H1 (cell line): ENCODE data around the gene TMEM165. TPM values are rescaled to one million over a fixed set of nuclear protein-coding genes. Genes with fewer than 3 reads are reported as not detected.

Source experiments
- CTCF ChIA-PET: fragments of 300-600 bp; sonication (Branson Sonifier 250); formaldehyde crosslinking; loops from one replicate; lab custom pipeline; 2021; ENCODE audit not compliant: partially characterized antibody; lab: Charles Lee
- POLR2A ChIA-PET: fragments of 300-600 bp; sonication (Branson Sonifier 250); formaldehyde crosslinking; loops from one replicate; lab custom pipeline; 2021; ENCODE audit warnings: inconsistent platforms; ENCODE audit not compliant: partially characterized antibody; lab: Charles Lee
- DNase-seq, 2 experiments: peaks; one replicate each; pipeline versions ENCODE4 v3.0.0 to v3.0.0-alpha.2; 2010 to 2022; ENCODE audit warnings: low spot score in 2 of 2, low read depth in 1 of 2, mixed read lengths in 1 of 2
- FAIRE-seq: peaks from 2 replicates; lab custom pipeline; 2011; peaks lifted over from hg19 to GRCh38; lab: Jason Lieb, UNC
- H2AFZ ChIP-seq: 2 replicates; pipeline ENCODE4 v1.8.1; 2012; ENCODE audit warnings: low read length, inconsistent platforms
- H2AK5ac ChIP-seq: 2 replicates; pipeline ENCODE4 v1.6.1; 2013; ENCODE audit warnings: low read depth, low read length
- H2BK120ac ChIP-seq: replicated peaks from 2 replicates; pipeline ENCODE3; 2013; ENCODE audit warnings: low read depth, low read length, inconsistent platforms
- H2BK12ac ChIP-seq: 2 replicates; pipeline ENCODE4 v1.6.1; 2013; ENCODE audit warnings: low read depth, low read length
- H2BK15ac ChIP-seq: 2 replicates; pipeline ENCODE4 v1.6.1; 2013; ENCODE audit warnings: low read length
- H2BK20ac ChIP-seq: 2 replicates; pipeline ENCODE4 v1.6.1; 2013; ENCODE audit warnings: low read length
- H2BK5ac ChIP-seq: 2 replicates; pipeline ENCODE4 v1.6.1; 2013; ENCODE audit warnings: low read depth, low read length
- H3K14ac ChIP-seq: 2 replicates; pipeline ENCODE4 v1.6.1; 2013; ENCODE audit warnings: inconsistent platforms; ENCODE audit not compliant: insufficient read length
- H3K18ac ChIP-seq: 2 replicates; pipeline ENCODE4 v1.6.1; 2013; ENCODE audit warnings: low read length; ENCODE audit errors: extremely low read depth
- H3K23ac ChIP-seq: 2 replicates; pipeline ENCODE4 v1.6.1; 2013; ENCODE audit warnings: inconsistent platforms; ENCODE audit not compliant: insufficient read length
- H3K23me2 ChIP-seq: 2 replicates; pipeline ENCODE4 v1.6.1; 2013; ENCODE audit warnings: low read depth, low read length
- H3K27ac ChIP-seq: 2 replicates; pipeline ENCODE4 v1.6.1; 2011; ENCODE audit warnings: low read depth, low read length, inconsistent platforms
- H3K27me3 ChIP-seq, 4 experiments: replicated peaks in 1 of 4; 1 replicate in 1 of 4; 2 replicates in 3 of 4; pipeline versions ENCODE4 v1.6.1 to v1.8.1; 2011 to 2013; ENCODE audit warnings: low read length in 3 of 4, mild to moderate bottlenecking in 3 of 4, inconsistent platforms in 2 of 4, mixed read lengths in 2 of 4, moderate library complexity in 1 of 4; ENCODE audit not compliant: control insufficient read depth in 3 of 4, insufficient read depth in 3 of 4; ENCODE audit errors: extremely low read depth in 1 of 4
- H3K36me3 ChIP-seq, 4 experiments: 2 replicates each; pipeline versions ENCODE4 v1.6.1 to v1.8.1; 2011 to 2013; ENCODE audit warnings: mild to moderate bottlenecking in 4 of 4, low read length in 3 of 4, moderate library complexity in 2 of 4, control low read depth in 1 of 4, inconsistent platforms in 1 of 4; ENCODE audit not compliant: insufficient read depth in 4 of 4, control insufficient read depth in 2 of 4
- H3K4ac ChIP-seq: replicated peaks from 2 replicates; pipeline ENCODE3; 2013; ENCODE audit warnings: low read length, low read depth, mixed read lengths, inconsistent platforms; ENCODE audit not compliant: insufficient read length
- H3K4me1 ChIP-seq, 4 experiments: replicated peaks in 1 of 4; 1 replicate in 1 of 4; 2 replicates in 3 of 4; pipeline versions ENCODE4 v1.6.1 to v1.8.1; 2011 to 2013; ENCODE audit warnings: low read length in 3 of 4, inconsistent platforms in 2 of 4, mixed read lengths in 1 of 4; ENCODE audit not compliant: insufficient read depth in 4 of 4, control insufficient read depth in 3 of 4
- H3K4me2 ChIP-seq, 2 experiments: 2 replicates each; pipeline versions ENCODE4 v1.6.1 to v1.8.1; 2011 to 2013; ENCODE audit warnings: low read depth in 2 of 2, low read length in 2 of 2, control low read depth in 1 of 2, inconsistent platforms in 1 of 2, mild to moderate bottlenecking in 1 of 2; ENCODE audit not compliant: insufficient read depth in 1 of 2
- H3K4me3 ChIP-seq, 4 experiments: fragments of 200-600, 300-600 bp in 1 of 4; sonication (generic), shearing (Covaris generic), sonication (Bioruptor Twin) in 1 of 4; 2 replicates each; pipeline versions ENCODE4 v1.5.1 to v1.8.1; 2011 to 2016; ENCODE audit warnings: low read length in 4 of 4, low read depth in 3 of 4, control low read depth in 2 of 4, inconsistent platforms in 2 of 4, mild to moderate bottlenecking in 2 of 4, mixed read lengths in 1 of 4, moderate library complexity in 1 of 4; ENCODE audit not compliant: insufficient read depth in 2 of 4; ENCODE audit errors: extremely low read depth in 1 of 4
- H3K56ac ChIP-seq: replicated peaks from 2 replicates; pipeline ENCODE3; 2013; ENCODE audit warnings: low read depth, mild to moderate bottlenecking, mixed read lengths, low read length, inconsistent platforms; ENCODE audit not compliant: insufficient read length
- H3K79me1 ChIP-seq: 2 replicates; pipeline ENCODE4 v1.6.1; 2013; ENCODE audit warnings: low read depth, low read length, control low read depth
- H3K79me2 ChIP-seq, 2 experiments: 2 replicates each; pipeline versions ENCODE4 v1.6.1 to v1.8.1; 2012 to 2013; ENCODE audit warnings: low read length in 2 of 2, mild to moderate bottlenecking in 2 of 2, inconsistent platforms in 1 of 2; ENCODE audit not compliant: insufficient read depth in 2 of 2, control insufficient read depth in 1 of 2
- H3K9ac ChIP-seq, 4 experiments: replicated peaks in 1 of 4; 1 replicate in 1 of 4; 2 replicates in 3 of 4; pipeline versions ENCODE4 v1.6.1 to v1.8.1; 2011 to 2013; ENCODE audit warnings: low read depth in 3 of 4, low read length in 3 of 4, control low read depth in 2 of 4, mild to moderate bottlenecking in 2 of 4, moderate library complexity in 2 of 4, inconsistent platforms in 1 of 4; ENCODE audit errors: extremely low read depth in 1 of 4
- H3K9me3 ChIP-seq, 2 experiments: 2 replicates each; pipeline versions ENCODE4 v1.6.1 to v1.8.1; 2012 to 2013; ENCODE audit warnings: mild to moderate bottlenecking in 2 of 2, moderate library complexity in 2 of 2, control low read depth in 1 of 2, inconsistent platforms in 1 of 2, low read depth in 1 of 2, low read length in 1 of 2, mixed read lengths in 1 of 2; ENCODE audit not compliant: insufficient read depth in 2 of 2
- H4K20me1 ChIP-seq, 2 experiments: replicated peaks in 1 of 2; 2 replicates each; pipeline versions ENCODE3 to v1.8.1; 2011 to 2013; ENCODE audit warnings: inconsistent platforms in 2 of 2, low read length in 2 of 2, mild to moderate bottlenecking in 1 of 2; ENCODE audit not compliant: insufficient read depth in 2 of 2, control insufficient read depth in 1 of 2
- H4K5ac ChIP-seq: 2 replicates; pipeline ENCODE4 v1.6.1; 2013; ENCODE audit warnings: low read length, low read depth, mixed read lengths, inconsistent platforms; ENCODE audit not compliant: insufficient read length
- H4K8ac ChIP-seq: 2 replicates; pipeline ENCODE4 v1.8.0; 2013; ENCODE audit warnings: mild to moderate bottlenecking, moderate library complexity, low read length, inconsistent platforms; ENCODE audit not compliant: insufficient read depth; ENCODE audit errors: extremely low read depth
- H4K91ac ChIP-seq: replicated peaks from 2 replicates; pipeline ENCODE3; 2013; ENCODE audit warnings: low read length, mixed read lengths, inconsistent platforms; ENCODE audit not compliant: insufficient read length
- ASH2L ChIP-seq: fragments of 200-600, 300-600 bp; sonication (generic); IDR thresholded peaks from one replicate; pipeline ENCODE4 v1.7.1; 2017; ENCODE audit warnings: low read length
- KDM1A ChIP-seq: fragments of 200-600, 300-600 bp; sonication (generic); IDR thresholded peaks from 2 replicates; pipeline ENCODE4 v1.7.1; 2016; ENCODE audit warnings: mild to moderate bottlenecking, low read length, borderline replicate concordance
- KDM4A ChIP-seq: IDR thresholded peaks from one replicate; pipeline ENCODE4 v1.7.1; 2012; ENCODE audit warnings: low read depth, mild to moderate bottlenecking, moderate library complexity, low read length, inconsistent platforms; ENCODE audit not compliant: severe bottlenecking
- NANOG ChIP-seq: IDR thresholded peaks from 2 replicates; pipeline ENCODE4 v1.6.1; 2011; ENCODE audit warnings: low read length, low read depth, mild to moderate bottlenecking, inconsistent platforms; ENCODE audit not compliant: insufficient read depth, poor library complexity, severe bottlenecking
- RNF2 ChIP-seq: fragments of 200-900, 300-1000 bp; sonication (generic); IDR thresholded peaks from 2 replicates; pipeline ENCODE4 v1.7.1; 2016; ENCODE audit warnings: borderline replicate concordance, low read depth, mild to moderate bottlenecking, antibody characterized with exemption, low read length; ENCODE audit not compliant: poor library complexity, severe bottlenecking; ENCODE audit errors: missing control alignments
- SAP30 ChIP-seq: fragments of 300-600 bp; sonication (generic); IDR thresholded peaks from 2 replicates; pipeline ENCODE4 v1.7.1; 2012; ENCODE audit warnings: low read length, moderate library complexity, mild to moderate bottlenecking, inconsistent platforms; ENCODE audit not compliant: insufficient read depth, insufficient replicate concordance
- TAF1 ChIP-seq: IDR thresholded peaks from 2 replicates; pipeline ENCODE4 v1.6.1; 2011; ENCODE audit warnings: mild to moderate bottlenecking, low read depth, low read length
- YY1 ChIP-seq: IDR thresholded peaks from 2 replicates; pipeline ENCODE4 v1.6.1; 2011; ENCODE audit warnings: low read depth, mild to moderate bottlenecking, low read length
- WGBS, 2 experiments: shearing (Covaris generic) in 1 of 2; methylation state at CpG; one replicate each; pipeline versions ENCODE4 v1.1.6 to v1.1.7; 2013 to 2015; ENCODE audit warnings: low lambda C conversion rate in 2 of 2, mixed read lengths in 2 of 2, inconsistent platforms in 1 of 2, low coverage in 1 of 2, missing lambda C conversion rate in 1 of 2; ENCODE audit not compliant: insufficient replicate concordance in 2 of 2, insufficient coverage in 1 of 2, insufficient read length in 1 of 2; ENCODE audit errors: extremely low coverage in 1 of 2, missing lambda C conversion rate in 1 of 2; 5-methylcytosine and 5-hydroxymethylcytosine counted together
- polyA plus RNA-seq, 7 experiments: library from polyadenylated mRNA; depleted of rRNA in 3 of 7; stranded (reverse) in 5 of 7; unstranded in 2 of 7; fragments of >200 nt in 5 of 7; fragments of 200-250 nt in 2 of 7; gene quantifications; 1 replicate in 5 of 7; 2 replicates in 1 of 7; 4 replicates in 1 of 7; pipeline versions ENCODE4 v1.2.1 to v1.2.3, GENCODE V29; 2011 to 2013; ENCODE audit warnings: missing spikeins in 2 of 7, mixed read lengths in 2 of 7
- total RNA-seq: library from RNA; stranded (reverse); fragmentation: NEBNext Ultra II Directional; extraction: Animal tissue kit (Norgen Biotek cat#: 25700); gene quantifications from 2 replicates; pipeline ENCODE4 v1.2.1, GENCODE V29; 2021
- TF ChIP-seq, protein P1 (sequence below): IDR thresholded peaks from 2 replicates; pipeline ENCODE4 v1.6.1; 2012; ENCODE audit warnings: low read length, inconsistent platforms
- TF ChIP-seq, protein P2 (sequence below): IDR thresholded peaks from 2 replicates; pipeline ENCODE4 v1.6.1; 2011; ENCODE audit warnings: low read depth, mild to moderate bottlenecking, low read length; ENCODE audit not compliant: insufficient read depth

TMEM165 gene
- total and polyA plus RNA-seq, 2 of the 8 experiments (the other 6 are each of a cell fraction or from before 2014, with no cell fraction given), result 85.5 to 125 TPM

DNA sequence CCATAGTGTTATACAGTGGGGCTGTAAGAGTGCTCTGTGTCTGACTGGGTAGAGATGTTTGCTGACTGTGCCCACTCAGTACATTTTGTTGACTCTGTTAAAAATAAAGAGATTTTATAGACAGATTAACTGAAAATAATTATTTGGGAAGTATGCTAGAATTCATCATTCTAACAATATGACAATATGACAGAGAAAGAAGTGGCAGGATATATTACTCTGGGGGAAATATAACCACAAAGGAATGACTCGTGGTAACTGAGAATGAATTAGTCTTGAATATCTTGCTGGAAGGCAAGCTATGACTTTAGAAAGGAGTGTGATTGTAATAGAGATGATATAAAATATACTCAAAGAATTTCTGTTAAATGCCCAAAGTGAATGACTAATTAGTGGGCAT is 46.8 kb downstream of the TMEM165 start:
- Histone ChIP-seq H3K4ac (no peak overlapping the region), H3K56ac (no peak overlapping the region), H4K20me1 (no peaks in the 10 kb centered on the region), H4K91ac (no peak overlapping the region), H3K79me2 (no peaks in the 10 kb centered on the region), H2BK5ac (no peak overlapping the region), H2BK120ac (no peak overlapping the region), H3K23ac (no peak overlapping the region), H3K79me1 (no peaks in the 10 kb centered on the region), H2AFZ (no peak overlapping the region), H3K9ac (no peak overlapping the region), H3K27me3 (no peaks in the 10 kb centered on the region), H3K4me1 (no peaks in the 10 kb centered on the region), H3K36me3 (peaks cover 3 to 25% (median 15%) of the 10 kb centered on the region in 4 experiments; a peak in 7 of 8 replicates), H4K5ac (no peak overlapping the region), H3K4me2 (no peak overlapping the region), H3K27ac (no peak overlapping the region), H4K8ac (no peak overlapping the region), H3K4me3 (no peak overlapping the region), H2AK5ac (no peak overlapping the region), H3K18ac (no peak overlapping the region), H3K23me2 (no peaks in the 10 kb centered on the region), H2BK15ac (no peak overlapping the region), H3K9me3 (no peaks in the 10 kb centered on the region), H2BK20ac (no peak overlapping the region), H2BK12ac (no peak overlapping the region), H3K14ac (no peak overlapping the region)
- no peak for DNase-seq
- no peak for FAIRE-seq
- ChIA-PET POLR2A (no interaction called here), CTCF (interaction anchor here (0.8 kb wide), 1 partner anchor 186 kb away, joined by 4 read pairs; no protein-coding TSS in a partner anchor)
- WGBS, 2 experiments, result 95% methylated on average over 1 of the region's 1 CpG; no CpG with 5 or more reads in 1 of the 2 experiments
- TF ChIP-seq, protein P1, sequence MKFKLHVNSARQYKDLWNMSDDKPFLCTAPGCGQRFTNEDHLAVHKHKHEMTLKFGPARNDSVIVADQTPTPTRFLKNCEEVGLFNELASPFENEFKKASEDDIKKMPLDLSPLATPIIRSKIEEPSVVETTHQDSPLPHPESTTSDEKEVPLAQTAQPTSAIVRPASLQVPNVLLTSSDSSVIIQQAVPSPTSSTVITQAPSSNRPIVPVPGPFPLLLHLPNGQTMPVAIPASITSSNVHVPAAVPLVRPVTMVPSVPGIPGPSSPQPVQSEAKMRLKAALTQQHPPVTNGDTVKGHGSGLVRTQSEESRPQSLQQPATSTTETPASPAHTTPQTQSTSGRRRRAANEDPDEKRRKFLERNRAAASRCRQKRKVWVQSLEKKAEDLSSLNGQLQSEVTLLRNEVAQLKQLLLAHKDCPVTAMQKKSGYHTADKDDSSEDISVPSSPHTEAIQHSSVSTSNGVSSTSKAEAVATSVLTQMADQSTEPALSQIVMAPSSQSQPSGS, result no peak
- TF ChIP-seq, protein P2, sequence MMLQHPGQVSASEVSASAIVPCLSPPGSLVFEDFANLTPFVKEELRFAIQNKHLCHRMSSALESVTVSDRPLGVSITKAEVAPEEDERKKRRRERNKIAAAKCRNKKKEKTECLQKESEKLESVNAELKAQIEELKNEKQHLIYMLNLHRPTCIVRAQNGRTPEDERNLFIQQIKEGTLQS, result no peak
- TF ChIP-seq SAP30 (no peak), RNF2 (no peak), ASH2L (no peak), YY1 (no peak), KDM1A (no peak), KDM4A (no peak), TAF1 (no peak), NANOG (no peak)
